ENCODE measurements around the gene SNX8. TPM values are rescaled to one million over a fixed set of nuclear protein-coding genes. Genes with fewer than 3 reads are reported as not detected.

Gene SNX8
- total and polyA plus RNA-seq, 9 of the 15 experiments (the other 6 are each of a cell fraction or from before 2014, with no cell fraction given), result 2.7 to 51.6 (median 16.9) TPM

GRCh38 chr7:2354186-2354938, 40.1 kb upstream of the SNX8 start, which contains the start of gene EIF3B (continued):
- TF ChIP-seq AFF1 (IDR thresholded peaks at IDR 0.05; ENCODE audit: low read depth in 1 of 2, partially characterized antibody in 2 of 2) (peak; percentile 60 to 87), ZNF384 (IDR thresholded peaks at IDR 0.05; ENCODE audit: low read depth, low read length) (0 out of 2 replicates have a peak, but pooled peaks have one; percentile 14), NFATC3 (IDR thresholded peaks at IDR 0.05) (no peak), ARID4B (CRISPR knock-in tag; IDR thresholded peaks at IDR 0.05) (peak; percentile 89), ZNF354B (CRISPR knock-in tag; IDR thresholded peaks at IDR 0.05) (peak; percentile 59; the same call in 1 of the 2 replicates), FOS (IDR thresholded peaks at IDR 0.05; ENCODE audit: extremely low read depth, insufficient read length) (no peak), SMARCE1 (IDR thresholded peaks at IDR 0.05) (no peak)
- TF ChIP-seq, protein P1, sequence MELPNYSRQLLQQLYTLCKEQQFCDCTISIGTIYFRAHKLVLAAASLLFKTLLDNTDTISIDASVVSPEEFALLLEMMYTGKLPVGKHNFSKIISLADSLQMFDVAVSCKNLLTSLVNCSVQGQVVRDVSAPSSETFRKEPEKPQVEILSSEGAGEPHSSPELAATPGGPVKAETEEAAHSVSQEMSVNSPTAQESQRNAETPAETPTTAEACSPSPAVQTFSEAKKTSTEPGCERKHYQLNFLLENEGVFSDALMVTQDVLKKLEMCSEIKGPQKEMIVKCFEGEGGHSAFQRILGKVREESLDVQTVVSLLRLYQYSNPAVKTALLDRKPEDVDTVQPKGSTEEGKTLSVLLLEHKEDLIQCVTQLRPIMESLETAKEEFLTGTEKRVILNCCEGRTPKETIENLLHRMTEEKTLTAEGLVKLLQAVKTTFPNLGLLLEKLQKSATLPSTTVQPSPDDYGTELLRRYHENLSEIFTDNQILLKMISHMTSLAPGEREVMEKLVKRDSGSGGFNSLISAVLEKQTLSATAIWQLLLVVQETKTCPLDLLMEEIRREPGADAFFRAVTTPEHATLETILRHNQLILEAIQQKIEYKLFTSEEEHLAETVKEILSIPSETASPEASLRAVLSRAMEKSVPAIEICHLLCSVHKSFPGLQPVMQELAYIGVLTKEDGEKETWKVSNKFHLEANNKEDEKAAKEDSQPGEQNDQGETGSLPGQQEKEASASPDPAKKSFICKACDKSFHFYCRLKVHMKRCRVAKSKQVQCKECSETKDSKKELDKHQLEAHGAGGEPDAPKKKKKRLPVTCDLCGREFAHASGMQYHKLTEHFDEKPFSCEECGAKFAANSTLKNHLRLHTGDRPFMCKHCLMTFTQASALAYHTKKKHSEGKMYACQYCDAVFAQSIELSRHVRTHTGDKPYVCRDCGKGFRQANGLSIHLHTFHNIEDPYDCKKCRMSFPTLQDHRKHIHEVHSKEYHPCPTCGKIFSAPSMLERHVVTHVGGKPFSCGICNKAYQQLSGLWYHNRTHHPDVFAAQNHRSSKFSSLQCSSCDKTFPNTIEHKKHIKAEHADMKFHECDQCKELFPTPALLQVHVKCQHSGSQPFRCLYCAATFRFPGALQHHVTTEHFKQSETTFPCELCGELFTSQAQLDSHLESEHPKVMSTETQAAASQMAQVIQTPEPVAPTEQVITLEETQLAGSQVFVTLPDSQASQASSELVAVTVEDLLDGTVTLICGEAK (IDR thresholded peaks at IDR 0.05), result peak; percentile 62; the same call in 1 of the 2 replicates
- TF ChIP-seq, protein P1 (CRISPR knock-in tag; IDR thresholded peaks at IDR 0.05), result no peak

All from K562 (cell line).